BJ (cell line): ENCODE measurements around the gene ANKRD65. TPM values are rescaled to one million over a fixed set of nuclear protein-coding genes. Genes with fewer than 3 reads are reported as not detected.

ENCODE experiments used
- CTCF ChIA-PET: fragments of 350-600 bp; formaldehyde crosslinking; extraction: SDS; loops from one replicate; lab custom pipeline; 2021; ENCODE audit warnings: antibody characterized with exemption, inconsistent platforms; lab: Yijun Ruan, JAX
- POLR2A ChIA-PET: fragments of 300-600 bp; sonication (Branson Sonifier 250); formaldehyde crosslinking; extraction: SDS; loops from one replicate; lab custom pipeline; 2021; ENCODE audit warnings: antibody characterized with exemption; lab: Charles Lee
- DNase-seq: peaks from one replicate; pipeline ENCODE4 v3.0.0-alpha.2; 2011; ENCODE audit warnings: low read depth
- H3K27me3 ChIP-seq: 2 replicates; pipeline ENCODE4 v1.6.0; 2011; ENCODE audit warnings: low read length; ENCODE audit not compliant: control insufficient read depth, insufficient read depth
- H3K36me3 ChIP-seq: 2 replicates; pipeline ENCODE4 v1.5.1; 2011; ENCODE audit warnings: low read length; ENCODE audit not compliant: control insufficient read depth, insufficient read depth
- H3K4me3 ChIP-seq: 2 replicates; pipeline ENCODE4 v1.5.1; 2011; ENCODE audit warnings: low read depth, mild to moderate bottlenecking, control low read depth, low read length
- CTCF ChIP-seq: IDR thresholded peaks from 2 replicates; pipeline ENCODE4 v1.5.1; 2011; ENCODE audit warnings: low read depth, mild to moderate bottlenecking, control low read depth, inconsistent platforms, low read length, moderate library complexity; ENCODE audit not compliant: insufficient read depth
- polyA plus RNA-seq: library from polyadenylated mRNA; depleted of rRNA; stranded (reverse); fragments of >200 nt; gene quantifications from 2 replicates; pipeline ENCODE4 v1.2.3, GENCODE V29; 2011

Gene ANKRD65
- polyA plus RNA-seq, 1 experiment = 0.43 TPM

- no peak for TF ChIP-seq CTCF
- no peak for DNase-seq
- Histone ChIP-seq H3K4me3 (no peak overlapping the region), H3K36me3 (peaks cover 31% of the 10 kb centered on the region), H3K27me3 (no peaks in the 10 kb centered on the region)
- CTCF ChIA-PET = interaction anchor here (0.7 kb wide), 1 partner anchor 8 kb away, joined by 4 read pairs; no protein-coding TSS in a partner anchor
- POLR2A ChIA-PET = no interaction called here
These were observed 25.9 kb downstream of the ANKRD65 start for GRCh38 chr1:1395166-1395565.

- Histone ChIP-seq H3K4me3 (no peak overlapping the region), H3K27me3 (no peaks in the 10 kb centered on the region), H3K36me3 (peaks cover 39% of the 10 kb centered on the region)
- CTCF ChIA-PET = interaction anchor here (1.2 kb wide), 1 partner anchor 12 kb away, joined by 3 read pairs; no protein-coding TSS in a partner anchor
- POLR2A ChIA-PET = no interaction called here
- DNase-seq = no peak
- TF ChIP-seq CTCF = no peak
These were observed 27.0 kb downstream of the ANKRD65 start for GRCh38 chr1:1394116-1394515.

- POLR2A ChIA-PET = no interaction called here
- Histone ChIP-seq H3K4me3 (no peak overlapping the region), H3K36me3 (peaks cover 39% of the 10 kb centered on the region), H3K27me3 (no peaks in the 10 kb centered on the region)
- CTCF ChIA-PET = interaction anchor here (1.2 kb wide), 1 partner anchor 12 kb away, joined by 3 read pairs; no protein-coding TSS in a partner anchor
- TF ChIP-seq CTCF = no peak
- DNase-seq = no peak
These were observed 27.6 kb downstream of the ANKRD65 start for GRCh38 chr1:1393428-1393827.

- POLR2A ChIA-PET = no interaction called here
- no peak overlapping the region for H3K4me3 ChIP-seq
- TF ChIP-seq CTCF = no peak
- CTCF ChIA-PET = no interaction called here
- H3K36me3 ChIP-seq = peaks cover 41% of the 10 kb centered on the region
- H3K27me3 ChIP-seq = no peaks in the 10 kb centered on the region
- DNase-seq = no peak
These were observed 28.1 kb downstream of the ANKRD65 start for GRCh38 chr1:1393014-1393413.

GRCh38 chr1:1391225-1391624 is 29.9 kb downstream of the ANKRD65 start:
- ChIA-PET CTCF (interaction anchor here (1.0 to 1.4 kb wide), 4 partner anchors 9 to 49 kb away, joined by 3 to 5 read pairs (median 4); partner anchors contain the start of gene AURKAIP1), POLR2A (no interaction called here)
- TF ChIP-seq CTCF = no peak
- Histone ChIP-seq H3K4me3 (no peak overlapping the region), H3K27me3 (no peaks in the 10 kb centered on the region), H3K36me3 (peaks cover 46% of the 10 kb centered on the region)
- no peak for DNase-seq
